Lung (tissue), 12 donors: ENCODE results near the gene LRIT3. TPM values are rescaled to one million over a fixed set of nuclear protein-coding genes. Genes with fewer than 3 reads are reported as not detected.

Experiments
- ATAC-seq: fragments of 200-7000 bp; cut with Tn5 transposase; one replicate; pipeline ENCODE4 v1.9.1; 2020; ENCODE audit warnings: moderate number of reproducible peaks; ENCODE audit not compliant: insufficient read depth, low FRiP score
- DNase-seq, 3 donors: peaks; one replicate each; pipeline ENCODE4 v3.0.0-alpha.2; 2013 to 2017
- H3K27ac ChIP-seq, 2 donors: one replicate each; pipeline ENCODE4 v1.5.1; 2013; ENCODE audit warnings: mild to moderate bottlenecking in 2 of 2, moderate library complexity in 2 of 2, control low read depth in 1 of 2, inconsistent platforms in 1 of 2, low read depth in 1 of 2, low read length in 1 of 2
- H3K27me3 ChIP-seq, 3 donors: one replicate each; pipeline ENCODE4 v1.5.1; 2013; ENCODE audit warnings: low read length in 2 of 3; ENCODE audit not compliant: control insufficient read depth in 3 of 3, insufficient read depth in 3 of 3
- H3K36me3 ChIP-seq, 4 donors: one replicate each; pipeline ENCODE4 v1.5.1; 2013; ENCODE audit warnings: low read length in 4 of 4, mild to moderate bottlenecking in 1 of 4, moderate library complexity in 1 of 4; ENCODE audit not compliant: control insufficient read depth in 4 of 4, insufficient read depth in 4 of 4
- H3K4me1 ChIP-seq, 5 donors: one replicate each; pipeline ENCODE4 v1.5.1; 2013; ENCODE audit warnings: low read length in 5 of 5, mild to moderate bottlenecking in 2 of 5, moderate library complexity in 1 of 5; ENCODE audit not compliant: control insufficient read depth in 5 of 5, insufficient read depth in 5 of 5
- H3K4me3 ChIP-seq: one replicate; pipeline ENCODE4 v1.5.1; 2013; ENCODE audit warnings: mild to moderate bottlenecking, control low read depth, moderate library complexity
- H3K9ac ChIP-seq, 2 donors: one replicate each; pipeline ENCODE4 v1.5.1; 2013; ENCODE audit warnings: low read length in 2 of 2, control low read depth in 1 of 2; ENCODE audit not compliant: insufficient read depth in 1 of 2
- H3K9me3 ChIP-seq, 4 donors: one replicate each; pipeline ENCODE4 v1.5.1; 2013; ENCODE audit warnings: low read length in 3 of 4, mild to moderate bottlenecking in 1 of 4, moderate library complexity in 1 of 4; ENCODE audit not compliant: control insufficient read depth in 4 of 4, insufficient read depth in 3 of 4
- CTCF ChIP-seq: IDR thresholded peaks from 2 replicates; pipeline ENCODE4 v1.5.1; 2012; ENCODE audit warnings: mild to moderate bottlenecking; ENCODE audit errors: control extremely low read depth, extremely low read depth
- WGBS, 2 donors: extraction: QIAGEN DNeasy Blood & Tissue Kit; methylation state at CpG; one replicate each; pipeline ENCODE4 v1.1.7; 2013; 5-methylcytosine and 5-hydroxymethylcytosine counted together
- polyA plus RNA-seq, 2 donors: library from polyadenylated mRNA; stranded (reverse); fragments of 200-250 nt; gene quantifications; one replicate each; pipeline ENCODE4 v1.2.1, GENCODE V29; 2013
- total RNA-seq, 2 donors: library from RNA; depleted of rRNA in 1 of 2; stranded (reverse); fragments of >200 nt in 1 of 2; gene quantifications; one replicate each; pipeline ENCODE4 v1.2.1, GENCODE V29; 2014 to 2021
- donor health status: control.
- donor health status: control.
- donor health status: Bipolar disorder and iron deficiency.
- donor health status: healthy.
- donor health status: DM: yes; HTN: yes; CAD: no.

Gene LRIT3
- total and polyA plus RNA-seq, 4 donors, result 0.10 to 0.37 (median 0.27) TPM

GRCh38 chr4:109816082-109816442 is 31.8 kb upstream of the LRIT3 start:
- DNase-seq (no peak), ATAC-seq (no peak)
- peak overlapping the region in 1 of 2 donors; percentile 82 for H3K27ac ChIP-seq
- TF ChIP-seq CTCF, result no peak
- H3K4me1 ChIP-seq, result peaks cover 2 to 15% (median 5%) of the 10 kb centered on the region in 5 donors
- no peaks in the 10 kb centered on the region for H3K9me3 ChIP-seq
- H3K36me3 ChIP-seq, result peaks cover 2 to 13% (median 6%) of the 10 kb centered on the region in 4 donors
- peak overlapping the region; percentile 80 for H3K4me3 ChIP-seq
- 1% methylated on average over 19 of the region's 19 CpGs for WGBS, 2 donors
- peak overlapping the region; percentile 75 to 84 for H3K9ac ChIP-seq
- no peaks in the 10 kb centered on the region for H3K27me3 ChIP-seq

- H3K27ac ChIP-seq, result no peak overlapping the region
- TF ChIP-seq CTCF, result no peak
- no peak overlapping the region for H3K4me3 ChIP-seq
Measured at GRCh38 chr4:109816894-109817293, 31.0 kb upstream of the LRIT3 start.

GRCh38 chr4:109818268-109818667 is 29.6 kb upstream of the LRIT3 start:
- no peaks in the 10 kb centered on the region for H3K9me3 ChIP-seq
- 96 to 97% methylated on average over 4 of the region's 4 CpGs for WGBS, 2 donors
- H3K27me3 ChIP-seq, result no peaks in the 10 kb centered on the region
- no peak overlapping the region for H3K4me3 ChIP-seq
- DNase-seq (no peak), ATAC-seq (no peak)
- peaks cover 5 to 20% (median 8%) of the 10 kb centered on the region in 4 donors for H3K36me3 ChIP-seq
- TF ChIP-seq CTCF, result no peak
- no peak overlapping the region for H3K27ac ChIP-seq
- H3K4me1 ChIP-seq, result peaks cover 0 to 15% (median 5%) of the 10 kb centered on the region in 5 donors
- H3K9ac ChIP-seq, result no peak overlapping the region

More at GRCh38 chr4:109816894-109817293, 31.0 kb upstream of the LRIT3 start:
- DNase-seq (no peak), ATAC-seq (no peak)
- Histone ChIP-seq H3K36me3 (peaks cover 3 to 13% (median 6%) of the 10 kb centered on the region in 4 donors), H3K4me1 (peaks cover 2 to 15% (median 5%) of the 10 kb centered on the region in 5 donors), H3K27me3 (no peaks in the 10 kb centered on the region), H3K9ac (no peak overlapping the region), H3K9me3 (no peaks in the 10 kb centered on the region)
- 71 to 87% methylated on average over 1 of the region's 1 CpG for WGBS, 2 donors

- H3K27me3 ChIP-seq, result no peaks in the 10 kb centered on the region
- no peak overlapping the region for H3K4me3 ChIP-seq
- H3K4me1 ChIP-seq, result peaks cover 0 to 10% (median 5%) of the 10 kb centered on the region in 5 donors
- DNase-seq (no peak), ATAC-seq (no peak)
- no peak for TF ChIP-seq CTCF
- H3K9me3 ChIP-seq, result no peaks in the 10 kb centered on the region
- H3K27ac ChIP-seq, result no peak overlapping the region
- H3K36me3 ChIP-seq, result peaks cover 5 to 24% (median 10%) of the 10 kb centered on the region in 4 donors
- WGBS, 2 donors, result 79 to 90% methylated on average over 2 of the region's 2 CpGs
- no peak overlapping the region for H3K9ac ChIP-seq
Measured at GRCh38 chr4:109820563-109820962, 27.3 kb upstream of the LRIT3 start.
